Bronchial epithelial cell (primary cell): ENCODE data around the gene PFN4. TPM values are rescaled to one million over a fixed set of nuclear protein-coding genes. Genes with fewer than 3 reads are reported as not detected.
"Not testable (repeated sequence)": the region's sequence is repeated elsewhere in the genome, so short reads cannot be mapped to it uniquely, and the experiment has no call there.

Experiments used
- DNase-seq: peaks from one replicate; pipeline ENCODE4 v3.0.0-alpha.2; 2010; ENCODE audit warnings: low read depth
- FAIRE-seq: peaks from 2 replicates; lab custom pipeline; 2011; peaks lifted over from hg19 to GRCh38; lab: Jason Lieb, UNC
- H3K27me3 ChIP-seq: 2 replicates; pipeline ENCODE4 v1.5.1; 2011; ENCODE audit warnings: low read length; ENCODE audit not compliant: control insufficient read depth, insufficient read depth
- H3K36me3 ChIP-seq: 2 replicates; pipeline ENCODE4 v1.5.1; 2011; ENCODE audit warnings: low read length; ENCODE audit not compliant: control insufficient read depth, insufficient read depth
- H3K4me3 ChIP-seq: 2 replicates; pipeline ENCODE4 v1.5.1; 2011; ENCODE audit warnings: mild to moderate bottlenecking, low read depth, low read length, control low read depth
- total RNA-seq: library from RNA; depleted of rRNA; stranded (reverse); fragments of >200 nt; gene quantifications from 2 replicates; pipeline ENCODE4 v1.2.1, GENCODE V29; 2014
- TF ChIP-seq, protein P1 (sequence below): IDR thresholded peaks from 2 replicates; pipeline ENCODE4 v1.5.1; 2011; ENCODE audit warnings: mild to moderate bottlenecking, moderate library complexity, low read length, control low read depth, inconsistent platforms; ENCODE audit not compliant: insufficient read depth, severe bottlenecking

PFN4 gene
- total RNA-seq, 1 donor from 2014 or later = under 0.01 TPM

DNA sequence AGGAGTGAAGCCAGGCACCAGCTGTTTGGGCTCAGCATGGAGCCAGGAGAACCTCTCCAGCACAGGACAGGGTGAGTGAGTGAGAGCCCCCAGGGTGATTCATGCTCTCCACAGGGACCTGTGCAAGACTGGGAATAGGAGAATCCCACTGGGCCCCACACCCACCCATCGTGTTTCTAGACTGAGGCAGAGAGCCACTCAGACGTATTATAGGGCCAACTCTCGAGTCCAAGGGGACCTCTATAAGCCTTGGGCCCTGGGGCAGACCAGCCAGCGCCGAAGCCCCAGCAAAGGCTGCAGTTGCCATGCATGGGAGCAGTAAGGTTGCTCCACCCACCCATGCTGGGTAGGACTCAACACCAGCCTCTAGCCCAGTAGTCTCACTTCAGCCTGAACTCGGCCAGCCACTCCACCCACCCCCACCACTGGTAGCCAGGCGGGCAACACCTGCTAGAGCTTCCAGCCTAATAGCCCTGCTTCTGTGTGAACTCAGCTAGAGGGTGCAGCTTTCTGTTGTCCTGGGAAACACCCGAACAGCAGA lies 19.0 kb downstream of the PFN4 start:
- TF ChIP-seq, protein P1, sequence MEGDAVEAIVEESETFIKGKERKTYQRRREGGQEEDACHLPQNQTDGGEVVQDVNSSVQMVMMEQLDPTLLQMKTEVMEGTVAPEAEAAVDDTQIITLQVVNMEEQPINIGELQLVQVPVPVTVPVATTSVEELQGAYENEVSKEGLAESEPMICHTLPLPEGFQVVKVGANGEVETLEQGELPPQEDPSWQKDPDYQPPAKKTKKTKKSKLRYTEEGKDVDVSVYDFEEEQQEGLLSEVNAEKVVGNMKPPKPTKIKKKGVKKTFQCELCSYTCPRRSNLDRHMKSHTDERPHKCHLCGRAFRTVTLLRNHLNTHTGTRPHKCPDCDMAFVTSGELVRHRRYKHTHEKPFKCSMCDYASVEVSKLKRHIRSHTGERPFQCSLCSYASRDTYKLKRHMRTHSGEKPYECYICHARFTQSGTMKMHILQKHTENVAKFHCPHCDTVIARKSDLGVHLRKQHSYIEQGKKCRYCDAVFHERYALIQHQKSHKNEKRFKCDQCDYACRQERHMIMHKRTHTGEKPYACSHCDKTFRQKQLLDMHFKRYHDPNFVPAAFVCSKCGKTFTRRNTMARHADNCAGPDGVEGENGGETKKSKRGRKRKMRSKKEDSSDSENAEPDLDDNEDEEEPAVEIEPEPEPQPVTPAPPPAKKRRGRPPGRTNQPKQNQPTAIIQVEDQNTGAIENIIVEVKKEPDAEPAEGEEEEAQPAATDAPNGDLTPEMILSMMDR = no peak
- FAIRE-seq = no peak
- H3K4me3 ChIP-seq = no peak overlapping the region
- H3K36me3 ChIP-seq = no peaks in the 10 kb centered on the region
- no peak for DNase-seq
- H3K27me3 ChIP-seq = no peaks in the 10 kb centered on the region

DNA sequence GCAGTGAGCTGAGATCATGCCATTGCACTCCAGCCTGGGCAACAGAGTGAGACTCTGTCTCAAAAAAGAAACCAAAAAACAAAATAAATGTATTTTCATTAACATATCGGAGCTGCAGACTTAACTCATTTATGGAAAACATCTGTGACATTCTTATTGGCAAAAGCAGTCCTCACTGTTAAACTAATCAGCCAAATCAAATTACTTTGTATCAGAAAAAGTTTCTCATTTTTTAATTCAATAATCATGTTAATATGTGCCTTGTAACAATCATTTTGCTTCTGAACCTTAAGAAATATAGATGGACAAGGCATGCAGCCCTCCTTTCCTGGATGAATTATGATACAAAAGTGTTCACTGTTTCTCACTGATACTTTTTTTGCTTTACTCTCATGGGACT lies 20.5 kb downstream of the PFN4 start:
- TF ChIP-seq, protein P1 = no peak
- FAIRE-seq = no peak
- Histone ChIP-seq H3K4me3 (no peak overlapping the region), H3K27me3 (no peaks in the 10 kb centered on the region), H3K36me3 (no peaks in the 10 kb centered on the region)
- no peak for DNase-seq

DNA sequence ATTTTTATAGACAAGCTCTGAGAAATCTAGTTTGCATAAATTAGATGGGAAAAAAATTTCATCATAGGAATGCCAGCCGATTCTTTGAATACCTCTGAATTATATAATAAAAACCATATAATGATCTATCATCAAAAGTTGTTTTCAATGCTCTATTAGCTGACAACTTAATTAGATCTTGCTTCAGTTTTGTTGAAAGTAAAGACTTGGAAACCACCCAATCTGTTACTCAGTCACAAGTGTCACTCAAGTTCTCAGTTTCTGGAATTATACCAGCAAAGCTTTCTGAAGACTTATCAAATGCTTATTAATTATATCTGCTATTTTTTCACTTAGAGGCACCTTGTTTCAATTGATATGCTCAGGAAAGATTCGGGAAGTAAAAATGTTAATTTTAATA lies 21.1 kb downstream of the PFN4 start:
- FAIRE-seq = no peak
- no peaks in the 10 kb centered on the region for H3K27me3 ChIP-seq
- H3K36me3 ChIP-seq = no peaks in the 10 kb centered on the region

DNA sequence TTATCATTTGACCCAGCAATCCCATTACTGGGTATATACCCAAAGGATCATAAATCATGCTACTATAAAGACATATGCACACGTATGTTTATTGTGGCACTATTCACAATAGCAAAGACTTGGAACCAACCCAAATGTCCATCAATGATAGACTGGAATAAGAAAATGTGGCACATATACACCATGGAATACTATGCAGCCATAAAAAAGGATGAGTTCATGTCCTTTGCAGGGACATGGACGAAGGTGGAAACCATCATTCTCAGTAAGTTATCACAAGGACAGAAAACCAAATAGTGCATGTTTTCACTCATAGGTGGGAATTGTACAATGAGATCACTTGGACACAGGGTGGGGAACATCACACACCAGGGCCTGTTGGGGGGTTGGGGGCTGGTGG lies 22.4 kb downstream of the PFN4 start:
- DNase-seq, FAIRE-seq, H3K4me3 ChIP-seq, H3K36me3 ChIP-seq, H3K27me3 ChIP-seq: not testable (repeated sequence)

More for the DNA sequence above, 21.1 kb downstream of the PFN4 start:
- DNase-seq = no peak
- TF ChIP-seq, protein P1 = no peak
- no peak overlapping the region for H3K4me3 ChIP-seq

DNA sequence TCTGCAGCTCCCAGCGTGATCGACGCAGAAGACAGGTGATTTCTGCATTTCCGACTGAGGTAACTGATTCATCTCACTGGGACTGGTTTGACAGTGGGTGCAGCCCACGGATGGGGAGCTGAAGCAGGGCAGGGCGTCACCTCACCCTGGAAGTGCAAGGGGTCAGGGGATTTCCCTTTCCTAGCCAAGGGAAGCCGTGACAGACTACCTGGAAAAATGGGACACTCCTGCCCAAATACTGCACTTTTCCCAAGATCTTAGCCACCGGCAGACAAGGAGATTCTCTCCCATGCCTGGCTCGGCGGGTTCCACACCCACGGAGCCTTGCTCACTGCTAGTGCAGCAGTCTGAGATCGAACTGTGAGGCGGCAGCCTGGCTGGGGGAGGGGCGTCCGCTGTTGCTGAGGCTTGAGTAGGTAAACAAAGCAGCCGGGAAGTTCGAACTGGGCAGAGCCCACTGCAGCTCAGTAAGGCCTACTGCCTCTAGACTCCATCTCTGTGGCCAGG lies 27.9 kb downstream of the PFN4 start:
- not testable (repeated sequence) for FAIRE-seq, DNase-seq, H3K27me3 ChIP-seq, H3K36me3 ChIP-seq, H3K4me3 ChIP-seq

DNA sequence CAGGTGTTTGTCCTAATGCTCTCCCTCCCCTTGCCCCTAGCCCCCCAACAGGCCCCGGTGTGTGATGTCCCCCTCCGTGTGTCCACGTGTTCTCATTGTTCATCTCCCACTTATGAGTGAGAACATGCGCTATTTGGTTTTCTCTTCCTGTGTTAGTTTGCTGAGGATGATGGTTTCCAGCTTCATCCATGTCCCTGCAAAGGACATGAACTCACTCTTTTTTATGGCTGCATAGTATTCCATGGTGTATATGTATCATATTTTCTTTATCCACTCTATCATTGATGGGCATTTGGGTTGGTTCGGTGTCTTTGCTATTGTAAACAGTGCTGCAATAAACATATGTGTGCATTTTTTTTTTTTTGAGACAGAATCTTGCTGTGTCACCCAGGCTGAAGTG lies 29.9 kb downstream of the PFN4 start:
- DNase-seq, H3K4me3 ChIP-seq, FAIRE-seq, H3K27me3 ChIP-seq, H3K36me3 ChIP-seq: not testable (repeated sequence)

DNA sequence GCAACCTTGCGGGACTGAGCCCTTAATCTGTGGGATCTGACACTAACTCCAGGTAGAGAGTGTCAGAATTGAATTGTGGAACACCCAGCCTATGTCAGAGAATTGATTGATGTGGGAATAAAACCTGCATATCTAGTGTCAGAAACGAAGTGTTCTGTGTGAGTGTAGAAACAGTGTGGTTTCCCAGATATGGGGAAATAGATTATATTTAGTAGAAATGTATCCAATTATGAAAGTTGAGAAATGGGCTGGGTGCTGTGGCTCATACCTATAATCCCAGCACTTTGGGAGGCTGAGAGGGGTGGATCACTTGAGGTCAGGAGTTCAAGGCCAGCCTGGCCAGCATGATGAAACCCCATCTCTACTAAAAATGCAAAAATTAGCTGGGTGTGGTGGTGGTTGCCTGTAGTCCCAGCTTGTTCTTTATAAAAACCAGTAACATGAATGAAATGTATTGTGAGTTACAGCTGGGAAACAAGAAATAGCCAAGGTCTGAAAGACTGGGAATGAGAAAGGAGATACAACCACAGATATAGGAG lies 34.2 kb downstream of the PFN4 start:
- no peak overlapping the region for H3K4me3 ChIP-seq
- no peaks in the 10 kb centered on the region for H3K36me3 ChIP-seq
- no peak for FAIRE-seq
- no peak for DNase-seq
- H3K27me3 ChIP-seq = no peaks in the 10 kb centered on the region
- TF ChIP-seq, protein P1 = no peak
